ENCODE measurements around the gene ZSWIM3. TPM values are rescaled to one million over a fixed set of nuclear protein-coding genes. Genes with fewer than 3 reads are reported as not detected.

ZSWIM3 gene
- total and polyA plus RNA-seq, 8 donors, result 3.5 to 6.7 (median 5.7) TPM

DNA sequence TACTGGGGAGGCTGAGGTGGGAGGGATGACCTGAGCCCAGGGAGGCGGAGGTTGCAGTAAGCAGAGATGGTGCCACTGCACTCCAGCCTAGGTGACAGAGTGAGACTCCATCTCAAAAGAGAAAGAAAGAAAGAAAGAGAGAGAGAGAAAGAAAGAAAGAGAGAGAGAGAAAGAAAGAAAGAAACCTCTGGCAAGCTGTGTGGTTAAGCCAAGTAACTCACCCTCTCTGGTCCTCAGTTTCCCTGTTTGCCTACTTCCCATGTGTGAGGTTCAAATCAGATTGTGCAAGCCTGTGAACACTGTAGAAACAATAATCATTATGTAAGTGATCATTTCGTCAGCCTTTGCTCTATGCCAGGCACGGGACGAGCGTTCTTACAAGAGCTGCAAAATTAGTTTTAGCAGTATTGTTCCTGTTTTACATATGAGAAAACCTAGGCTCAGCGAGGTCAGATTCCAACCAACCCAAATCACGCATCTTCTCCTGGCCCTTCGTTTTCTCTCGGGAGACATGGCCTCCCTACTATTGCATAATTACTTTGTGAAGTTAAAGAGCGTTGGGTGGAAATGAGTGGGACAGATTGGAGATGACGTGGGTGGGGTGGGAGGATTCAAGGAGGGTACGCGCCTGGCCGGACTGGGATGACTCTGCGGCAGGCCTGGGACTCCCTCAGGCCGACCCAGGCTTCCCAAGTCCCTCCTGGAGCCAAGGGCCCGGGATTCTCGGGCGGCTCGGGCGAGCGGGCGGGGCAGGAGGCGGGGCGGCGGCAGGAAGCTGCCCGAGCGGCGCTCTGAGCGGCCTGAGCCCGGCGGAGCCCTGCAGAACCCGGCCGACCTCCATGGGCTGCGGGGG, 24.2 kb upstream of the ZSWIM3 start, which contains the start of gene SNX21:
TSS of gene SNX21 (plus strand) at position 770 of the 853 bp plus-strand sequence. CDS start 121 bp downstream, outside the sequence.
- intact Hi-C loops (cut with DNase I), result no loop called here
- TF ChIP-seq, protein P1, sequence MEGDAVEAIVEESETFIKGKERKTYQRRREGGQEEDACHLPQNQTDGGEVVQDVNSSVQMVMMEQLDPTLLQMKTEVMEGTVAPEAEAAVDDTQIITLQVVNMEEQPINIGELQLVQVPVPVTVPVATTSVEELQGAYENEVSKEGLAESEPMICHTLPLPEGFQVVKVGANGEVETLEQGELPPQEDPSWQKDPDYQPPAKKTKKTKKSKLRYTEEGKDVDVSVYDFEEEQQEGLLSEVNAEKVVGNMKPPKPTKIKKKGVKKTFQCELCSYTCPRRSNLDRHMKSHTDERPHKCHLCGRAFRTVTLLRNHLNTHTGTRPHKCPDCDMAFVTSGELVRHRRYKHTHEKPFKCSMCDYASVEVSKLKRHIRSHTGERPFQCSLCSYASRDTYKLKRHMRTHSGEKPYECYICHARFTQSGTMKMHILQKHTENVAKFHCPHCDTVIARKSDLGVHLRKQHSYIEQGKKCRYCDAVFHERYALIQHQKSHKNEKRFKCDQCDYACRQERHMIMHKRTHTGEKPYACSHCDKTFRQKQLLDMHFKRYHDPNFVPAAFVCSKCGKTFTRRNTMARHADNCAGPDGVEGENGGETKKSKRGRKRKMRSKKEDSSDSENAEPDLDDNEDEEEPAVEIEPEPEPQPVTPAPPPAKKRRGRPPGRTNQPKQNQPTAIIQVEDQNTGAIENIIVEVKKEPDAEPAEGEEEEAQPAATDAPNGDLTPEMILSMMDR (IDR thresholded peaks at IDR 0.05), result no peak
- ATAC-seq, result peak; percentile 91

DNA sequence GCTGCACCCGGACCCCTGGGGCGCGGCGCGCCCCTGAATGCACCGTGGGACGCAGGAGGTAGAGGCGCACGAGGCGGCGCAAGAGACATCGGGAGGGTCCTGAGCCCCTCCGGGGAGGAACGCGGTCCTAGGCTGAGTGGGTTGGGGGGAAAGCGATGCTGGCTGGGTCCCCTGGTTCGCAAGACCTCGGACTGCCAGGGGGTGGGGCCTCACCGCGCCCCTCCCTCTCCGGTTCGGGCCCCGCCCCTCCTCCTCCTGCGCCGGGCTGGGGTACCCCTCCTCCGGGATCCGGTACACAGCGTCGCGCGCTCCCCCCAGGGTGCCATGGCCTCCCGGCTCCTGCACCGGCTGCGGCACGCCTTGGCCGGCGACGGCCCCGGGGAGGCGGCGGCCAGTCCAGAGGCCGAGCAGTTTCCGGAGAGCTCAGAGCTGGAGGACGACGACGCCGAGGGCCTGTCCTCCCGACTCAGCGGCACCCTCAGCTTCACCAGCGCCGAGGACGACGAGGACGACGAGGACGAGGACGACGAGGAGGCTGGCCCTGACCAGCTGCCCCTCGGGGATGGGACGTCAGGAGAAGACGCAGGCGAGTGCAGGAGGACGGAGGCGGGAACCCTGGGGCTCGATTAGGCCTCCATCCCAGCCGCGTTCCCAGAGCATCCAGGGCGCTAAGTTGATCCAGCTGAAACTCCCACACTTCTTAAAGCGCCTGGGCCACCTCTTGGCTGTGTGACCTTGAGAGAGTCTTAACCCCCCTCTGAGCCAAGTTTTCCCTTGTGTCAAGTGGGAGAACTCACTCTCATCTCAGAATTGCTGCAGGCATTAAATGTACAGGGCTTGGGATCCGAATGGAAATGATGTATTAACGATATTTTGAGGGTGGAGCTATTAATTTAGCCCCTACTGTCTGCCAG, 23.3 kb upstream of the ZSWIM3 start:
- H3K27ac ChIP-seq, result peak overlapping the region; percentile 88 to 93
- H3K9me3 ChIP-seq, result no peaks in the 10 kb centered on the region
- no peaks in the 10 kb centered on the region for H3K27me3 ChIP-seq
- TF ChIP-seq, protein P1 (IDR thresholded peaks at IDR 0.05), result no peak
- DNase-seq (peak; percentile 74 to 90 (median 84)), ATAC-seq (peak; percentile 90)
- intact Hi-C loops (cut with DNase I), result no loop called here
- H3K4me3 ChIP-seq, result peak overlapping the region; percentile 66 to 73
- peaks cover 20 to 47% of the 10 kb centered on the region in 2 donors for H3K4me1 ChIP-seq
- H3K36me3 ChIP-seq, result peaks cover 0 to 7% of the 10 kb centered on the region in 2 donors

More for the DNA sequence above, 24.2 kb upstream of the ZSWIM3 start, which contains the start of gene SNX21:
- H3K27ac ChIP-seq, result peak within 1 kb of the TSS; percentile 88 to 93
- peak; percentile 85 to 94 (median 89) for DNase-seq
- peak within 1 kb of the TSS; percentile 66 to 73 for H3K4me3 ChIP-seq
- peaks cover 0 to 4% of the 10 kb centered on the region in 2 donors for H3K36me3 ChIP-seq
- H3K27me3 ChIP-seq, result no peaks in the 10 kb centered on the region
- no peaks in the 10 kb centered on the region for H3K9me3 ChIP-seq
- peaks cover 20 to 47% of the 10 kb centered on the region in 2 donors for H3K4me1 ChIP-seq

DNA sequence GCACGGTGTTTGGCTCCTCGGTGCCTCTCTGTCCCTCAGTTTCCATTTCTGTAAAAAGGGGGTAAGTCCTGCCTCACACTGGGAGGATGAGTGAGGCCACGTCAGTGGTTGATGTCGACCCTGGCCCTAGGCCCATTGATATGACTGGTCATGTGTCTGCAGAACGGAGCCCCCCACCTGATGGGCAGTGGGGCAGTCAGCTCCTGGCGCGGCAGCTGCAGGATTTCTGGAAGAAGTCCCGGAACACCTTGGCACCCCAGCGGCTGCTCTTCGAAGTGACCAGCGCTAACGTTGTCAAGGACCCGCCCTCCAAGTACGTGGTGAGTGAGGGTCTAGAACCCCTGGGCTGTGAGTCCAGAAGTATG, 22.6 kb upstream of the ZSWIM3 start:
- ATAC-seq (no peak), DNase-seq (no peak)
- peak overlapping the region; percentile 66 to 73 for H3K4me3 ChIP-seq
- peaks cover 0 to 10% of the 10 kb centered on the region in 2 donors for H3K36me3 ChIP-seq
- peaks cover 20 to 47% of the 10 kb centered on the region in 2 donors for H3K4me1 ChIP-seq
- H3K27me3 ChIP-seq, result no peaks in the 10 kb centered on the region
- peak overlapping the region in 1 of 2 donors; percentile 88 for H3K27ac ChIP-seq
- no peaks in the 10 kb centered on the region for H3K9me3 ChIP-seq
- intact Hi-C loops (cut with DNase I), result no loop called here
- TF ChIP-seq, protein P1 (IDR thresholded peaks at IDR 0.05), result no peak

DNA sequence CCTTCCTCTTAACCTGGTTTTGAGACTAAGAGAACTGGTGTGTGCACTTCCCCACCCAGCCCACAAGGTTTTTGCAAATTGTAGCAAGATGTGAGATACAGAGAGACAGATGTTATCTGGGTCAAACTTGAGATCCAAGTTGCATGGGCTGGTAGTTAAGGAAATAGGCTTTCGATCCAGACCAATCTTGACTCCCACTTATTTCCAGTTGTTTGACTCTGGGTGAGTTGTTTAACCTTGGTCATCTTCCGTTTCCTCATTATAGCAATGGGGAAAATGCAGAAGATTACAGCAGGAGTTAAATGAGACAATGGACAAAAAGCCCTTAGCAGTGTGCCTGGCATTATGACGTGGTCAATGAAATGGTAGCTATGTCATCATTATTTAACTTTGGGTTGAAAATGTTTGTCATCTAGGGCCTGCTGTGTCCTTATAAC, 22.1 kb upstream of the ZSWIM3 start:
- peak overlapping the region in 1 of 2 donors; percentile 88 for H3K27ac ChIP-seq
- ATAC-seq (no peak), DNase-seq (no peak)
- peak overlapping the region in 1 of 2 donors; percentile 73 for H3K4me3 ChIP-seq
- no peaks in the 10 kb centered on the region for H3K27me3 ChIP-seq
- intact Hi-C loops (cut with DNase I), result no loop called here
- H3K4me1 ChIP-seq, result peaks cover 20 to 47% of the 10 kb centered on the region in 2 donors
- H3K9me3 ChIP-seq, result no peaks in the 10 kb centered on the region
- TF ChIP-seq, protein P1 (IDR thresholded peaks at IDR 0.05), result no peak
- peaks cover 0 to 16% of the 10 kb centered on the region in 2 donors for H3K36me3 ChIP-seq

Data from left lung (tissue), 10 donors.